BE2C (cell line): Measurements from ENCODE around the gene CAMTA1.

Source experiments
- DNase-seq: peaks from one replicate; pipeline ENCODE4 v3.0.0-alpha.2; 2020
- H3K27me3 ChIP-seq: fragments of 250-450 bp; sonication (Bioruptor Pico); 2 replicates; pipeline ENCODE4 v1.5.1; 2020; ENCODE audit warnings: mild to moderate bottlenecking
- H3K36me3 ChIP-seq: fragments of 250-450 bp; sonication (Bioruptor Pico); 2 replicates; pipeline ENCODE4 v1.5.1; 2020; ENCODE audit warnings: mild to moderate bottlenecking
- H3K4me1 ChIP-seq: fragments of 250-450 bp; sonication (Bioruptor Pico); 2 replicates; pipeline ENCODE4 v1.5.1; 2020
- H3K4me3 ChIP-seq: 2 replicates; pipeline ENCODE4 v1.5.1; 2011; ENCODE audit warnings: low read depth, low read length
- H3K9me3 ChIP-seq: fragments of 250-450 bp; sonication (Bioruptor Pico); 2 replicates; pipeline ENCODE4 v1.5.1; 2020
- TF ChIP-seq, protein P1 (sequence below): IDR thresholded peaks from 2 replicates; pipeline ENCODE4 v1.5.1; 2012; ENCODE audit warnings: mild to moderate bottlenecking, low read depth, low read length

The CAMTA1 gene

GRCh38 chr1:7457811-7458210 lies 672.6 kb downstream of the CAMTA1 start:
- H3K9me3 ChIP-seq = no peaks in the 10 kb centered on the region
- no peaks in the 10 kb centered on the region for H3K36me3 ChIP-seq
- H3K4me3 ChIP-seq = no peak overlapping the region
- peaks cover 27% of the 10 kb centered on the region for H3K4me1 ChIP-seq
- H3K27me3 ChIP-seq = no peaks in the 10 kb centered on the region
- TF ChIP-seq, protein P1, sequence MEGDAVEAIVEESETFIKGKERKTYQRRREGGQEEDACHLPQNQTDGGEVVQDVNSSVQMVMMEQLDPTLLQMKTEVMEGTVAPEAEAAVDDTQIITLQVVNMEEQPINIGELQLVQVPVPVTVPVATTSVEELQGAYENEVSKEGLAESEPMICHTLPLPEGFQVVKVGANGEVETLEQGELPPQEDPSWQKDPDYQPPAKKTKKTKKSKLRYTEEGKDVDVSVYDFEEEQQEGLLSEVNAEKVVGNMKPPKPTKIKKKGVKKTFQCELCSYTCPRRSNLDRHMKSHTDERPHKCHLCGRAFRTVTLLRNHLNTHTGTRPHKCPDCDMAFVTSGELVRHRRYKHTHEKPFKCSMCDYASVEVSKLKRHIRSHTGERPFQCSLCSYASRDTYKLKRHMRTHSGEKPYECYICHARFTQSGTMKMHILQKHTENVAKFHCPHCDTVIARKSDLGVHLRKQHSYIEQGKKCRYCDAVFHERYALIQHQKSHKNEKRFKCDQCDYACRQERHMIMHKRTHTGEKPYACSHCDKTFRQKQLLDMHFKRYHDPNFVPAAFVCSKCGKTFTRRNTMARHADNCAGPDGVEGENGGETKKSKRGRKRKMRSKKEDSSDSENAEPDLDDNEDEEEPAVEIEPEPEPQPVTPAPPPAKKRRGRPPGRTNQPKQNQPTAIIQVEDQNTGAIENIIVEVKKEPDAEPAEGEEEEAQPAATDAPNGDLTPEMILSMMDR = no peak
- DNase-seq = peak; percentile 63

DNA sequence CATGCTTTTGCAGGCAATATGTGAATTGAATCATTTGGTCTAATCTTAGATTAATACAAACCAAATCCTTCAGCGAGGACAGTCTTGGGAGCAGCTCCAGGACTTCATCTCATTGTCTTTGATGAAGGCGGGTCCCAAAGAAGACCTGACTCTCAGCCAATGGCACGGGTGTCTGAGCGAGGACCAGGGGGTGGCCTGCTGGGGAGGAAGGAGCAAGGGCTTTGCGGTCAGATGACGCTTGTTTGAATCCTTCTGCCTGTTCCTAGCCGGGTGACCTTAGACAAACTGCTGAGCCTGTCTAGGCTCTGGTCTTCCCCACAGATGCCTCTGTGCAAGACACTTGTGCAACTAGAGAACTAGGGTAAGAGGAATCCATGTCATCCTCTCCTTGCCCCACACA lies 673.7 kb downstream of the CAMTA1 start:
- H3K36me3 ChIP-seq = no peaks in the 10 kb centered on the region
- TF ChIP-seq, protein P1 = no peak
- no peaks in the 10 kb centered on the region for H3K27me3 ChIP-seq
- no peak for DNase-seq
- H3K4me1 ChIP-seq = peaks cover 27% of the 10 kb centered on the region
- no peak overlapping the region for H3K4me3 ChIP-seq
- no peaks in the 10 kb centered on the region for H3K9me3 ChIP-seq

DNA sequence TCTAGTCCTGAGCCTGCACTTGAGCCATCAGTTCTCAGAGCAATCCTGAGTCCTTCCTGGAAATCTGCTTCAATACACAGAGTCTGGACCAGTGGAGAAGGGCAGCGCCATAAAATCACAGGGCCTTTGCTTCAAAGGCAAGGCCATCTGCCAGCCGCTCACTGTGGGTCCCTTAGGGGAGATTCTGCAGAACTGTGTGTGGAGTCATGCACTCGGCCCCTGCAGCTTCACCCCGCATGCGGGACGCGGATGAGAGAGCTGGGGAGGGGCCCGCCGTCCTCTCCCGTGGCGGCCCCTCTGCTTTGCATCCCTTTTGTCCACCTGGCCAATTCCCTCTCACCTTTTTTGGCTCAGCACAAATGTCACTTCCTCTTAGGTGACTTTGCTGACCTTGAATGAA lies 674.7 kb downstream of the CAMTA1 start:
- Histone ChIP-seq H3K36me3 (no peaks in the 10 kb centered on the region), H3K4me1 (peaks cover 22% of the 10 kb centered on the region), H3K27me3 (no peaks in the 10 kb centered on the region), H3K4me3 (no peak overlapping the region), H3K9me3 (no peaks in the 10 kb centered on the region)
- DNase-seq = no peak
- TF ChIP-seq, protein P1 = no peak

DNA sequence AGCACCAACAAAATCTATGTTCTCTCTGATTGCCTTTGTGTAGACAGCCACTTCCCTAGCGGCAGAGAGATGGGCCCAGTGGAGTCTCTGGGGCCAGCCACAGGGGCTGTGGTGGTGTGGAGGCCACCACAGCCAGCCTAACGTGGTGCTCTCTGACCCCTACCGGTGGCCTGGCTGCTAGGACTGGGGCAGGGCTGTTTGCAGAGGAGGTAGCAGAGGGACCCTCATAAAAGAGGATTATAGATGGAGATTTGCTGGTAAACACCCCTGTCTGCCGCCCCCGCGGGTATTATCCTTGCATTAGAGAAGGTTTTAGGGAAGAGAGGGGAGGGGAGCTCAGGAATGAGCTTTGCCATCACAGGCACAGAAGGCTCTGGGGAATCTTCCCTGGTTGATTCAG lies 675.6 kb downstream of the CAMTA1 start:
- H3K36me3 ChIP-seq = no peaks in the 10 kb centered on the region
- TF ChIP-seq, protein P1 = no peak
- peaks cover 13% of the 10 kb centered on the region for H3K4me1 ChIP-seq
- no peaks in the 10 kb centered on the region for H3K9me3 ChIP-seq
- H3K4me3 ChIP-seq = no peak overlapping the region
- H3K27me3 ChIP-seq = no peaks in the 10 kb centered on the region
- no peak for DNase-seq

GRCh38 chr1:7462617-7463016 lies 677.4 kb downstream of the CAMTA1 start:
- TF ChIP-seq, protein P1 = no peak
- peaks cover 6% of the 10 kb centered on the region for H3K4me1 ChIP-seq
- no peaks in the 10 kb centered on the region for H3K9me3 ChIP-seq
- H3K27me3 ChIP-seq = no peaks in the 10 kb centered on the region
- no peak for DNase-seq
- H3K4me3 ChIP-seq = no peak overlapping the region
- H3K36me3 ChIP-seq = no peaks in the 10 kb centered on the region

GRCh38 chr1:7463526-7463925 lies 678.3 kb downstream of the CAMTA1 start:
- Histone ChIP-seq H3K4me3 (no peak overlapping the region), H3K4me1 (peaks cover under 1% of the 10 kb centered on the region; the same call in 1 of the 2 replicates), H3K9me3 (no peaks in the 10 kb centered on the region), H3K36me3 (no peaks in the 10 kb centered on the region), H3K27me3 (no peaks in the 10 kb centered on the region)
- TF ChIP-seq, protein P1 = no peak
- no peak for DNase-seq
